HG03342 (cell line): ENCODE results near the gene EXOC6B.

Experiments used
- ATAC-seq: cut with Tn5 transposase; IDR thresholded peaks from one replicate; pipeline ENCODE4 v1.9.1; 2021; ENCODE audit warnings: mild to moderate bottlenecking, moderate library complexity; ENCODE audit not compliant: unreplicated experiment

EXOC6B gene

DNA sequence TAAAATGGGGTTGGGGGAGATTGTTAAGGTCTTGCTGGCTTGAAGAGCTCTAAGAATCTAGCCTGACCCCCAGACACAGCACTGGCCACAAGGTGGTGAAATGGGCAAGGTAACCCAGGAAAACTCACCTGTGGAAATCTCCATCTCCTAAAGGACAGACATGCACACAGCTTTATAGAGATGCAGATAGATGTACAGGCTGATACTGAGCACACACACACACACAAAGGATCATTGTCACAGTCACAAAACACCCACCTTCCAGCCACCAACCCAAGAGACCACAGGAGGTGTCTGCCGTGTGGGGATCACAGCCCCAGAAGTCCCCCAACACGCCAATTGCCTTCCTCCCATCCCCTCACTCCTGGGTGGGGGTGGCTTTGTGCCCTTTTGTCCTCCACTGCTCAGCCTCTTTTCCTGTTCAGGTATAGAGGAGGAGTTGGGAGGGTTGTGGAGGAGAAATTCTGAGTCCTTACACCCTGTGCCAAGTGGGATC lies 674.9 kb downstream of the EXOC6B start:
- ATAC-seq: no peak

DNA sequence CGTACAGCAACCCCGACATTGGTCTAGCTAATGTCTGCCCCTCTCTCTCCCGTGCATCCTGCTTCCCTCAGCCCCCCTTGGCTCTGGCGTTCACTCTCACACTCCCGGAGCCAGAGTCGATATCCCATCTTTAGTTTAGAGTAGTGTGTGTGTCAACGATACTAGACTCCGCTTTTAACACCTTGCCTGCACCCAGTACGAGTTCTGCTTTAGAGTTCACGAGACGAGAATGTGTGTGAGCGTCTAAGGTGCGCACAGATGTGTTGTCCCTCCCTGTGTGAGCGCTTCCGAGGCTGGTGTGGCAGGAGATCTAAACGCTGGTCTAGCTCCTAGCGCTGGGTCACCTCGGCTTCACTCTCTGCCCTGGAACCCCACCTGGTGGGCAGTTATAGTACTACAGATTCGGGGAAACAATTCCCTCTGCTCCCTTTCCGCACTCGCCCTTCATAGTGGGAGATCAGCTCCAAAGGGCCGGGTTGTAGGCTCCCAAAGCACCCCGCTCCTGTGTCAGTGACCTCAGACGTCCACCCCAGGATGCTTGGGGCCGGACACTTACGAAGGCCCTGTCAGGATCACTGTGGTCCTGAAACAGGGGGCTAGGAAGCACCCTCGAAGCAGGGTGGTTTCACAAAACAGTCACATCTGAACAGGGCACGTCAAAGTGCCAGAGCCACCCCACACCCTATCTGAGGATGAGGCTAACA lies 675.5 kb downstream of the EXOC6B start:
- ATAC-seq: peak; percentile 68

GRCh38 chr2:72149556-72150156 lies 676.2 kb downstream of the EXOC6B start:
- no peak for ATAC-seq

DNA sequence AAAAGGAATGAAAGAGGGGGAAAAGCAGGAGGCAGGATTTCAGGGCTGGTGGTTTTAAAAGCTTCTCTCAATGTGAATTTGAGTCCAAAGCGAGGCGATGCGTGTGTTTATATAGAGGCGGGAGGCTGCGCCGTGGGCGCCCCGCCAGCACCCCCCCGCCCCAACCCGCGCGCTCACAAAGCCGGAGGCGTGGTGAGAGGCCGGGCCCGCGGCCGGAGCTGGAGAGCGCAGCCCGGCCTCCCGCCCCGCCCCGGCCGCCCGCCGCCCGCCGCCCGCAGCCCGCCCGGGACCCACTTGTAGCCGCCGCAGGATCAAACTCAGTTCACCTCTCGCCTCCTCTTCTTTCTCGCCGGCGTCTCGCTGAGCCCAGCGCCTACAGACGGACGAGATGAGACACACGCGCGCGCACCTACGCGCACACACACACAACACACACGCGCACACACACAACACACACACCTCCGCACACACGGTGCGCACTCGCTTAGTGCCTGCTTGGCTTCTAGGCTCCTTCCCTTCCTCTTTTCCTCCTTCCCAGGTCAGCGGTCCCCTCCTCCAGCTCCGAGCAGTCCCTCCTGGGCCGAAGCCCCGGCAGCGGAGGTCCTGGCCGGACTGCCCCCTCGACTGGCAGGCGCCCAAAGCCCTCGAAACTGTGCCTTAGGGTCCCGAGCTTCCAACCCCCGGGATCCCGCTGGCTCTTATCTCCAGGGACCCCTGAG lies 676.8 kb downstream of the EXOC6B start:
- ATAC-seq: no peak

GRCh38 chr2:72148003-72148836 lies 677.6 kb downstream of the EXOC6B start:
- no peak for ATAC-seq

GRCh38 chr2:72147303-72147971 lies 678.4 kb downstream of the EXOC6B start, which contains the start of gene CYP26B1:
TSS of gene CYP26B1 (minus strand) at chr2:72147862. CDS start at chr2:72147834, 28 bp downstream.
- no peak for ATAC-seq

GRCh38 chr2:72146347-72147302 lies 679.2 kb downstream of the EXOC6B start:
- no peak for ATAC-seq

GRCh38 chr2:72145658-72146329 lies 680.0 kb downstream of the EXOC6B start:
- ATAC-seq: no peak

DNA sequence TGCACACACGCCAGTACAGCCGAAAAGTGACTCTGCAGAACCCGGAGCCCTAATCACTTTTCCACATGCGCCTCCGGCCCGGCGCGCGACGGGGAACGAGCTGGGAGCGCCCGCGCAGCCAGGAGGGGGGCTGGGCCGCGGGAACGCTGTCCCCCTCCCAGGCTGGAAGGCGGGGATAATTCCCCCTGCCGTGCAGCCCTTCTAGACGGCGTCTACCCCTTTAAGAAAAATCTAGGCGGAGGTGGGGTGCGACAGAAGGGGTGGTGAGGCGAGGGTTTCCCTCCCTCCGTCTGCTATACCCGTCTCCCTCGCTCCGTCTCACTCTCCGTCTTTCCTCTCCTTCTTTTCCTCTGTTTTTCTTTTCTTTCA lies 680.6 kb downstream of the EXOC6B start:
- ATAC-seq: no peak

GRCh38 chr2:72144632-72145288 lies 681.1 kb downstream of the EXOC6B start:
- ATAC-seq: no peak

- no peak for ATAC-seq
Observed at GRCh38 chr2:72144274-72144631, 681.6 kb downstream of the EXOC6B start.

DNA sequence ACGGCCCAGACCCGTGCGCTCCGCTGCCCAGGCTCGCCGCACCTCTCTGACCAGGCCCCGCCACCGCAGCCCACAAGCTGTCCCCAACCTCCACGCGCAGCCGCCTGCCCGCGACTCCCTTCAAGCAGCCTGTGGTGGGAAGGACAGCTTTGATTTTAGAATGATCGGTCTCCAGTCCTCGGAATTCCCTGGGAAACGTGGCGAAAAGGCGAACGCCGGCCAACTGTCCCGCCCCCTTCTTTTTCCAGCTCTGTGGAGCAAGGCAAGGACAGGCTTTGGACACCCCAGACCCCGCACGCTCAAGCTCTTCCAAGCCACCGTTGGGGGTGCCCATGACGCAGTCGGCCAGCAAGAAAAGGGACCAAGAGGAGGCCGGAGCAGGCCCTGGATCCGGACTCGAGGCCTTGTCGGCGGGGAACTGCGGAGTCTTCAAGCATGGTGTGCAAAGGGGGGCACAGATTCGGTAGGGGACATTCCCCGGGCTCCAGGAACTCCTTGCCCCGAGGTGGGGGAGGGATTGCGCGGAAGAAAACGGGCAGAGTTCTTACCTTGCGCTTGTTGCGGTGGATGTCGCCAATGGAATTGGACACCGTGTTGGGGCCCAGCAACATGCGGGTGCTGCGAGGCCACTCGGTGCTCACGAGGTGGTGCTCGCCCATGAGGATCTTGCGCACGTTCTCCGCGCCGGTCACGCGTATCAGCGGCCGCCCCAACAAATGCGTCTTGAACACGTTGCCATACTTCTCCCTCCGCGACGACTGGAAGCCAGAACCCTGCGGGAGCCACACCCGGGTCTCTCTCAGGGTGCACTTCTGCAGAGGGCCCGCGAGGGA lies 682.2 kb downstream of the EXOC6B start:
- ATAC-seq: no peak

DNA sequence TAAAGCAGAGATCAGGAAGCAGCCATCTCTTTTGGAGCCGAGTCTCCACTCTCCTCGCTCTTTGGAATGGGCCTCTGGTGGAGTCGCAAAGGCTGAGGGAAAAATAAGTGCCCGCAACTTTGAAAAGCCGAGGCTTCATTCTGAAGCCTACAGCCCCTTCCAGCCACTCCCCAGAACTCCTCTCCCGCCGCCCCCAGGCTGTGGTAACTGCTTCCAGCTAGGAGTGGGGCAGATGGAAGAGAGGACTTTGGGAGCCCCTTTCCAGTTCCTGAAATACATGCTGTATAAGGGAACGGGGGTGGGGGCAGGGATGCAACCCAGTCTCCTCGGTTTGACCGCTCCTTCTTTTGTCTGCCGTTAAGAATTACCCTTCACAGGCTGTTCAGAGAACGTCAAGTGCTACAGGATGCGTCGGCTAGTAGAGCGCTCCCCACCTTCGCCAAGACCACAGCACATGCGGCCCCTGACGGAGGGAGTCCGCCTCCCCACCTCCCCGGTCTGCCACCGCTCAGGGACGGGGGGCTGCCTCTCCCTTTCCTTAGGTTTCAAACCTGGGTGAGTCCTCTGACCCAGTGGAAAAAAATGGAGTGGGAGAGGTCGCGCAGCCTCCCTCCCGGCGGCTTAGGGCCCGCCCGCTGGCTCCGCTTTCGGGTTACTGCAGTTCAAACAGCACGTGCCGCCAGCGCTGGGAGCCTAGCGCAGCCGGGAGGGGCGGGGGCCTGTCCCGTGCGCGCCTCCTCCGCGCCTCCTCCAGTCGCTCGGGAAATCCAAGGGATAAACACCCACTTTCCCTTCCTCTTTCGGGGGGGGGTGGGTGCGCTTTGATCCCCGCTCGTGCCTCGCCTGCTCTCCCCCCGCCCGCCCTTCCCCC lies 683.0 kb downstream of the EXOC6B start:
- no peak for ATAC-seq

- no peak for ATAC-seq
Observed at GRCh38 chr2:72141881-72142451, 683.9 kb downstream of the EXOC6B start.

DNA sequence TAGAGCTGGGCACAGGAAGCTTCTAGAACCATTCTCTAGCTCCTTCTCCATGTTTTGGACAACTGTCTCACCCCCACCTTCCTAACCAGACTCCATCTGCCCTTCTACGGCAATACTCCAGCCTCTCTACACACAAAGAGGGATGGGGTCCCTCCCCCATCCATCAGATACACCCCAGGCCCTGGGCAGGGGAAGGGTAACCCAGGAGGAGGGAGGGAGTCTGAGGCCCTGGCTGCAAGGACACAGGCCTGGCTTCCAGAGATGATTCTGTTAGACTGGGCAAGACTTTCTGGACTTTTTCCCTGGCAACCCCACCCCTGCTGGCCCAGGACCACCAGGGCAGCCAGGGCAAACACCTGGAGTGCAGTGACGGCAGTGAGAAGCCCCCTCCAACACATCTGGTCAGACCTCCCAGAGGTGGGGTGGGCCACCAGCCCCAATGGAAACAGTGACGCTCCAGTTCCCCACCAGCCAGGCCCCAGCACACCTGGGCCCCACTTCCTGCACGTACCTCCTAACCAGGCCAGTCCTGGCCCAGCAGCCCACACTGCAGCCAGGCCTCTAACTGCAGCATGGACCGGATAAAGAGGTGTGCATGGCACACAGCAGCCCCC lies 684.7 kb downstream of the EXOC6B start:
- no peak for ATAC-seq

DNA sequence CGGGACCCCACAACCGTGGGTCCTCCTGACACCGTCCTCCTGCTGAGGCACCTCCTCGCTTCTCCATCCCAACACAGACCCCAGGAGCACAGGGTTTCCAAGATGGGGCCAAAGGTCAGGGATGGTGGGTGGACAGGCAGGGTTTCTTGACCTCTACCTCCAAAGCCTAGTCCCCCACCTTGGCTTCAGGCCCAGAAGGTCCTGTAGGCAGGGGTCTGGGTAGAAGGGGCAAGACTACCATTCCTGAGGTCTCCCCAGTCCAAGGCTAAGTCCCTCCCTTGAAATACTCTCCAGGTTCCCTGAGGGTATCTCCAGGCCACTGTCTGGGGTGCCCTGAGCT lies 685.2 kb downstream of the EXOC6B start:
- no peak for ATAC-seq
